ENCODE measurements around the gene INS.

- TF ChIP-seq CTCF (IDR thresholded peaks at IDR 0.05; ENCODE audit: insufficient read depth, low read length) (no peak), POLR2AphosphoS5 (IDR thresholded peaks at IDR 0.05; ENCODE audit: low read depth) (no peak), GABPA (IDR thresholded peaks at IDR 0.05; ENCODE audit: low read depth) (no peak)
Measured at GRCh38 chr11:2169626-2170570, 8.9 kb upstream of the INS start.
